Stimulated activated CD8-positive, alpha-beta memory T cell treated with anti-CD3 and anti-CD28 coated beads, Interleukin-7, amount 100 ng/mL, for 4 hours (primary cell): ENCODE measurements around the gene RAMAC.
"Not testable (repeated sequence)": the region's sequence is repeated elsewhere in the genome, so short reads cannot be mapped to it uniquely, and the experiment has no call there.

ENCODE experiments used
- DNase-seq, 2 donors: peaks; one replicate each; pipeline ENCODE4 v3.0.0-alpha.2; 2020; ENCODE audit warnings: low read depth in 2 of 2

Gene RAMAC

GRCh38 chr15:82985688-82986441 is at the start of gene RAMAC:
Gene RAMAC (plus strand): TSS chr15:82986210. CDS start chr15:82989019, 2,809 bp downstream.
- DNase-seq, result peak; percentile 85 to 92

- no peak for DNase-seq
These were observed 48.9 kb upstream of the RAMAC start for GRCh38 chr15:82936966-82937711.

- DNase-seq, result no peak
These were observed 48.3 kb upstream of the RAMAC start for GRCh38 chr15:82937712-82938058.

GRCh38 chr15:82939678-82940077 is 46.3 kb upstream of the RAMAC start:
- not testable (repeated sequence) for DNase-seq

GRCh38 chr15:82942691-82943090 is 43.3 kb upstream of the RAMAC start:
- DNase-seq, result no peak

GRCh38 chr15:82943176-82943575 is 42.8 kb upstream of the RAMAC start:
- DNase-seq, result no peak

- no peak for DNase-seq
These were observed 42.0 kb upstream of the RAMAC start for GRCh38 chr15:82944056-82944455.

GRCh38 chr15:82944821-82945220 is 41.2 kb upstream of the RAMAC start:
- no peak for DNase-seq

GRCh38 chr15:82945326-82945725 is 40.7 kb upstream of the RAMAC start:
- no peak for DNase-seq

GRCh38 chr15:82946155-82946701 is 39.8 kb upstream of the RAMAC start:
- no peak for DNase-seq

- no peak for DNase-seq
These were observed 35.7 kb upstream of the RAMAC start for GRCh38 chr15:82950295-82950694.

- no peak for DNase-seq
These were observed 35.2 kb upstream of the RAMAC start for GRCh38 chr15:82950746-82951370.

- no peak for DNase-seq
These were observed 34.4 kb upstream of the RAMAC start for GRCh38 chr15:82951472-82952157.

- peak in 1 of 2 donors; percentile 3 for DNase-seq
These were observed 33.6 kb upstream of the RAMAC start, which contains the start of gene HOMER2 for GRCh38 chr15:82952158-82953081. Gene HOMER2 (minus strand): TSS chr15:82952720. CDS start chr15:82952535, 185 bp downstream.

GRCh38 chr15:82958638-82959037 is 27.4 kb upstream of the RAMAC start:
- no peak for DNase-seq

GRCh38 chr15:82959423-82959822 is 26.6 kb upstream of the RAMAC start:
- no peak for DNase-seq

GRCh38 chr15:82960766-82961165 is 25.2 kb upstream of the RAMAC start:
- no peak for DNase-seq

GRCh38 chr15:82963471-82964341 is 22.3 kb upstream of the RAMAC start:
- DNase-seq, result no peak

GRCh38 chr15:82964890-82965289 is 21.1 kb upstream of the RAMAC start:
- no peak for DNase-seq

GRCh38 chr15:82966671-82967071 is 19.3 kb upstream of the RAMAC start:
- DNase-seq, result no peak
